Coronary artery (tissue), 2 donors: ENCODE data around the gene SYCE3.

ENCODE experiments used
- DNase-seq: peaks from one replicate; pipeline ENCODE4 v3.0.0-alpha.2; 2017; ENCODE audit warnings: low spot score
- H3K27ac ChIP-seq, 2 donors: fragments of 200-600 bp; sonication (generic); one replicate each; pipeline ENCODE4 v1.5.1; 2016 to 2019
- H3K4me3 ChIP-seq: fragments of 200-600 bp; sonication (generic); 2 replicates; pipeline ENCODE4 v1.5.1; 2016; ENCODE audit warnings: mild to moderate bottlenecking, moderate library complexity
- CTCF ChIP-seq: fragments of 200-600 bp; sonication (generic); IDR thresholded peaks from one replicate; pipeline ENCODE4 v1.5.1; 2019; ENCODE audit warnings: antibody characterized with exemption

The SYCE3 gene

GRCh38 chr22:50574383-50574755 lies 11.7 kb upstream of the SYCE3 start:
- H3K27ac ChIP-seq, result no peak overlapping the region
- TF ChIP-seq CTCF, result no peak
- H3K4me3 ChIP-seq, result no peak overlapping the region
- DNase-seq, result no peak

- H3K27ac ChIP-seq, result no peak overlapping the region
- no peak for TF ChIP-seq CTCF
- no peak for DNase-seq
- H3K4me3 ChIP-seq, result no peak overlapping the region
Observed at GRCh38 chr22:50573491-50574382, 11.0 kb upstream of the SYCE3 start.

- Histone ChIP-seq H3K27ac (no peak overlapping the region), H3K4me3 (no peak overlapping the region)
- TF ChIP-seq CTCF, result no peak
- DNase-seq, result no peak
Observed at GRCh38 chr22:50572965-50573364, 10.2 kb upstream of the SYCE3 start.

DNA sequence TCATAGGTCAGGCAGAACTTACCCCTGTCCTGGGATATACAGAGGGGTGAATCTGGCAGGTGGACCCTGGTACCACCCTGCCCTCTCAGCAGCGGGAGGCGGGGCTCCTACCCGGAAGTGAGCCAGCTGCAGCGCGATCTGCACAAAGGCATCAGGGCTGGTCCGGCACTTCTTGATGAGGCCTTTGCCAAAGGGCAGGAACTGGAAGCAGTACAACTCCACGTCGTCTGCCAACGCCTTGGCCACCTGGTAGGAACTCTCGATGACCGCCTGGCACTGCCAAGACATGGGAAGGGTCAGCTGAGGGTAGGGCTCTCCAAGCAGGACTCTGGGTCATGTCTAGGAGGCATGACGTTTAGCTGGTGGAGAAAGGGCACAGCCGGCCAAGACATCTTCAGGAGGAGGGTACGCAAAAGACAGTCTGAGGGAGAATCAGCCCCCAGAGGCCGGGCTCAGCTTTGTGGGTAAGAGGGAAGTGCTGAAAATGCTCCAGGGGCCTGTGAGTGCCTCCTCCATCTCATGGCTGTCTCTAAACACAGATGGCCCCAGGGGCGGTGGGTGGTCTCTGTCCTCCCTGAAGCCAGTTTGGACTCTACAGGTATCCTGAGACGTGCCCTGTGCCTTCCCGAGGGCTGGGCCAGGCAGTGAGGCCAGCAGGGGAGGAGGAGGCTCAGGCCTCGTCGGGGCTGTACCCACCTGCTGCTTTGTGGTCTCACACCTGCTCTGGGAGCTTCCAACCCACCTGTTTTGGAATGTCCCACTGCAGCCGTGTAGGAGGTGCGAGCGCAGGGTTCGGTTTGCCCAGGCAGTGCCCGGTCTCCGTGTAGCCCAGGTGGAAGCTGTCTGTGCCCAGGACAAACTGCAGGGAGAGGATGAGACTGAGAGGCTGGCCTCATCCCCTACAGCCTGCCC lies 8.8 kb upstream of the SYCE3 start:
- no peak for DNase-seq
- no peak for TF ChIP-seq CTCF
- Histone ChIP-seq H3K4me3 (no peak overlapping the region), H3K27ac (no peak overlapping the region)

DNA sequence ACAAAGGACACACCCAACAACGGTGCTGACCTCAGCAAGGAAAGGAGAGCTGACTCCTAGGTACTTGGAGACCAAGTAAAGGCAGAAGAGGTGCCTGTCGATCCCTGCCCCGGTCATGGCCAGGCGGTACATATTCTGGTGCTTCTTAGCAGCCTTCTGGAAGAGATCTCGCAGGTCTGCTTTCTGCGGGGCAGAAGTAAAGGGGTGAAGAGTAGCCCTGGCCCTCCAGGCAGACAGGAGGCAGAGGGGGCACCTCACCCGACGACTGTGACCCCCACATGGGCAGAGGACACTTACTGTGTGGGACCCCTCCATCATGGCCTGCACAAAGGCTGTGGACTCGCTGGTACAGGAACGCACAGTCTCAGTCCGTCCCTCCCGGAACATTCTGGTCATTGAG lies 8.1 kb upstream of the SYCE3 start:
- DNase-seq, result no peak
- H3K27ac ChIP-seq, result no peak overlapping the region
- TF ChIP-seq CTCF, result no peak
- no peak overlapping the region for H3K4me3 ChIP-seq

GRCh38 chr22:50569896-50570535 lies 7.3 kb upstream of the SYCE3 start:
- no peak overlapping the region for H3K27ac ChIP-seq
- H3K4me3 ChIP-seq, result no peak overlapping the region
- TF ChIP-seq CTCF, result no peak
- DNase-seq, result no peak
